ENCODE measurements around the gene TPST2.

TPST2 gene

DNA sequence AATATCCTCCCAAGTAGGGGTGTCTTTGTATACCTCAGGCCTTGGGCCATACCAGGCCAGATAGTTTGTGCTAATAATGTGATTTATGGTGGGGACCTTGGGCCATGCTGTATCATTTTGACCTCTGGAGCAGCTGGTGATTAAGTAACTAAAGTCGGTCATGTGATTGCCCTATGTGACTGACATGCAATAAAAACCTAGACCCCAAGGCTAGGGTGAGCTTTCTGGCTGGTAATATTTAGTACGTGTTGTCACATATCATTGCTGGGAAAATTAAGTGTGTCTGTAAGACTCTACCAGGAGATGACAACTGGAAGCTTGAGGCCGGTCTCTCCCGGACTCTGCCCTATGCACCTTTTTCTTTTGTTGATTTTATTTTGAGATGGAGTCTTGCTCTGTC, 65.1 kb downstream of the TPST2 start:
- H3K27ac Mint-ChIP-seq, result peak overlapping the region; percentile 21 to 34
- H3K27me3 Mint-ChIP-seq, result no peaks in the 10 kb centered on the region
- no peaks in the 10 kb centered on the region for H3K9me3 Mint-ChIP-seq
- H3K4me3 Mint-ChIP-seq, result no peak overlapping the region
- H3K4me1 Mint-ChIP-seq, result no peaks in the 10 kb centered on the region
- DNase-seq (no peak), ATAC-seq (no peak)

- no peak overlapping the region for H3K4me3 Mint-ChIP-seq
- DNase-seq, result no peak
- no peaks in the 10 kb centered on the region for H3K9me3 Mint-ChIP-seq
- no peak overlapping the region for H3K27ac Mint-ChIP-seq
- no peak for ATAC-seq
- H3K27me3 Mint-ChIP-seq, result no peaks in the 10 kb centered on the region
- H3K4me1 Mint-ChIP-seq, result peaks cover 14% of the 10 kb centered on the region
These were observed 67.3 kb downstream of the TPST2 start for GRCh38 chr22:26522592-26522991.

DNA sequence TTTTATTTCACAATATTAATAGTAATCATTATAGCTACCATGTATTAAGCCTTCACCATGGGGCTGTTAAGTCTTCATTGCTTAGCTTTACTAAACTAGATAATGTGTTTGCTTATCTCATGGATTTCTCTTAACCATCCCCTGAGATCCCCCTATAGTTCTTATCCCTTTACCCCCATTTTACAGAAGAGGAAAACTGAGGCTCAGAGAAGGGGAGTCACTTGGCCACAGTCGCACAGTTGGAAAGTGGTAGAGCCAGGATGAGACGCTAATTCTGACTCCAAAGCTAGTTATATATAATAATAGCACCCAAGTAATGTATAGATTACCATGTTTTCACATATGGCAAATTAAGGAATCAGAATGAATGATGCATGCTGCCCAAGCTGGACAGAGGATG, 67.9 kb downstream of the TPST2 start:
- Mint-ChIP-seq H3K27me3 (no peaks in the 10 kb centered on the region), H3K4me3 (no peak overlapping the region), H3K9me3 (no peaks in the 10 kb centered on the region), H3K27ac (no peak overlapping the region), H3K4me1 (peaks cover 14% of the 10 kb centered on the region)
- ATAC-seq (no peak), DNase-seq (no peak)

DNA sequence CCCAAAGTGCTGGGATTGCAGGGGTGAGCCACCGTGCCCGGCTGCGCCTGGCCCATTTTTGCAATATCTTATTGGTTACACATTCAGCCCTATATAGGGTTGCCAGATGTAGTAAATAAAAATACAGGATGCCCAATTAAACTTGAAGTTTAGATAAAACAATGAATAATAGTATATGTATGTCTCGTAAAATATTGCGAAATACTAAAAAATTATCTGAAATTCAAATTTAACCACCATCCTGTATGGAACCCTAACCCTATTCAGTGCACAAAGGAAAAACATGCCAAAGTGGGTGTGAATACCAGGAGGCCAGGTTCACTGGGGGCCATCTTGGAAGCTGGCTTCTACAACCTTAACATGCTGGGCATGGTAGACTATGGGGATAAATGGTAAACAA, 72.5 kb downstream of the TPST2 start:
- H3K4me3 Mint-ChIP-seq, result no peak overlapping the region

DNA sequence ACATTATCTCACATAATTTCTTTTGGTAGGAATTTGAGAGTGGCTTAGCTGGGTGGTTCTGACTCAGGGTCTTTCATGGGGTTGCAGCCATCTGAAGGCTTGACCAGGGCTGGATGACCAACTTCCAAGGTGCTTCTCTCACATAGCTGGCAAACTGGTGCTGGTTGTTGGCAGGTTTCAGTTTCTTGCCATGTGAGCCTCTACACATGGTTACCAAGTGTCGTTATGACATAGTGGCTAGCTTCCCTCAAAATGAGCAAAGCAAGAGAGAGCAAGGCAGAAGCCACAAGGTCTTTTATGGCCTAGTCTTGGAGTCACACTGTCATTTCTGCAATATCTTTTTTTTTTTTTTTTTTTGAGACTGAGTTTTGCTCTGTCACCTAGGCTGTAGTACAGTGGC, 73.4 kb downstream of the TPST2 start:
- ATAC-seq, result peak; percentile 59
- H3K27ac Mint-ChIP-seq, result no peak overlapping the region
- H3K4me3 Mint-ChIP-seq, result no peak overlapping the region

More for the DNA sequence above, 72.5 kb downstream of the TPST2 start:
- Mint-ChIP-seq H3K4me1 (peaks cover 41% of the 10 kb centered on the region), H3K27me3 (no peaks in the 10 kb centered on the region), H3K27ac (peak overlapping the region in 1 of 2 donors; percentile 12), H3K9me3 (no peaks in the 10 kb centered on the region)
- no peak for DNase-seq
- ATAC-seq, result no peak

DNA sequence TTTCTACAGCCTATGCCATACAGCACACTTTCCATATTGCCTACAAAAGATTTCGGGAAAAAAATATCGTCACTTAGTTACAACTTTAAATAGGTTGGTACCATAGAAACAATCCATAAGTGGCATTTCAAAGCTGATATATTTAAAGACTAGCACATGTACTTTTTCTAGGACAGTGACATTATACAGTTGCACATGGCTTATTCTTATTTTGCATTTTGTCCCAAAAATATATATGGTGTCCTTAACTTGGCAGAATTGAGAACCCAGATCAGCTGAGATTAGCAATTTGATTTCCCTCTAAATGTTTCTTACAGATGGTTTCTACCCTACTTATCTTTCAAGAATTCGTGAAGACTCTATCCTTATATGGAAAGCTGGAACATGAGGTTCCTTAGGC, 74.0 kb downstream of the TPST2 start:
- H3K9me3 Mint-ChIP-seq, result no peaks in the 10 kb centered on the region
- H3K4me3 Mint-ChIP-seq, result no peak overlapping the region
- peaks cover 52% of the 10 kb centered on the region for H3K4me1 Mint-ChIP-seq
- ATAC-seq (no peak), DNase-seq (no peak)
- H3K27me3 Mint-ChIP-seq, result no peaks in the 10 kb centered on the region
- H3K27ac Mint-ChIP-seq, result no peak overlapping the region

More for the DNA sequence above, 73.4 kb downstream of the TPST2 start:
- Mint-ChIP-seq H3K9me3 (no peaks in the 10 kb centered on the region), H3K27me3 (no peaks in the 10 kb centered on the region), H3K4me1 (peaks cover 47% of the 10 kb centered on the region)
- peak in 1 of 2 donors; percentile 25 for DNase-seq

DNA sequence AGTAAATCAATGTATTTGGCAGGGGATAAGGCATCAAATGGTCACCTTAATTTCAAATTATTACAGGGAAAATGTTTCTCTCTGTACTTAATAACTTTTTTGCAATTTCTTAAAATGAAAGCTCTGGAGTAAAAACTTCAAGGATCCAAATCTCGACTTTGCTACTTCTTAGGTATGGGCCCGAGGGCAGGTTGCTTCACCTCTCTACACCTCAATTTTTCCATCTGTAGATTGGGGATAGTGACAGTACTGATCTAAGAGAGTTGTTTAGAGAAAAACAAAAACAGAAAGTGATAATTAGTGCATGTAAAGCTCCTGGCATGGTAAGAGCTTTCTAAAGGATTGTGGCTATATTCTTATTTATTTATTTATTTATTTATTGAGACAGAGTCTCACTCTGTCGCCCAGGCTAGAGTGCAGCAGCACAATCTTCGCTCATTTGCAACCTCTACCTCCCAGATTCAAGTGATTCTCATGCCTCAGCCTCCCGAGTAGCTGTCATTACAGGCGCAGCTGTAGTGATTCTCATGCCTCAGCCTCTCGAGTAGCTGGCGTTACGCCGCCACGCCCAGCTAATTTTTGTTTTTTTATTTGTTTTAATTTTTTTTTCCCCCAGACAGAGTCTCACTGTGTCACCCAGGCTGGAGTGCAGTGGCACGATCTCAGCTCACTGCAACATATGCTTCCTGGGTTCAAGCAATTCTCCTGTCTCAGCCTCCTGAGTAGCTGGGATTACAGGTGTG, 75.3 kb downstream of the TPST2 start:
- Mint-ChIP-seq H3K27me3 (no peaks in the 10 kb centered on the region), H3K4me1 (peaks cover 60% of the 10 kb centered on the region), H3K9me3 (no peaks in the 10 kb centered on the region), H3K4me3 (peak overlapping the region in 1 of 2 donors; percentile 26), H3K27ac (peak overlapping the region in 1 of 2 donors; percentile 90)
- DNase-seq (no peak), ATAC-seq (no peak)

DNA sequence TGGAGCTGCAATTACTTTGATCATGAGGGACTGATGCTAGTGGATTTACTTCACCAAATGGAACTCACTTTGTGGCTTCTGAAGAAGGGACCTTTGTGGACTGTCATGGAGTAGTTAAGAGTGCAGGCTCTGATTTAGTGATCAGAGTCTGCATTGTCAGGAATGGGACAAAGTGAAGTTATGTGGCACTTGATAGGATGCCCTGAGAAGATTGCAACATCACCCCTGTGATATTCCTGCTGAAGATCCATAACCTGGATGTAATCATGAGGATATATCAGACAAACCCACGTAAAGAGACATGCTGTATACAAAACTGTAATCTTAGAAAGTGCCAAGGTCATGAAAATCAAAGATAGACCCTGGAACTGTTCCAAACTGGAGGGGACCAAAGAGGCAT, 76.1 kb downstream of the TPST2 start:
- ATAC-seq (no peak), DNase-seq (no peak)
- Mint-ChIP-seq H3K4me1 (peaks cover 60% of the 10 kb centered on the region), H3K27ac (no peak overlapping the region), H3K4me3 (peak overlapping the region; percentile 98 to 100), H3K27me3 (no peaks in the 10 kb centered on the region), H3K9me3 (no peaks in the 10 kb centered on the region)

- H3K4me1 Mint-ChIP-seq, result peaks cover 54% of the 10 kb centered on the region
These were observed 77.7 kb downstream of the TPST2 start, which contains the start of gene TFIP11 for GRCh38 chr22:26512149-26512793. TFIP11 (minus strand) TSS chr22:26512473; CDS start chr22:26510272, 2,201 bp downstream.

GRCh38 chr22:26508148-26508547, 81.8 kb downstream of the TPST2 start:
- DNase-seq (no peak), ATAC-seq (no peak)
- Mint-ChIP-seq H3K4me1 (peaks cover 48% of the 10 kb centered on the region), H3K4me3 (no peak overlapping the region), H3K27me3 (no peaks in the 10 kb centered on the region), H3K9me3 (no peaks in the 10 kb centered on the region), H3K27ac (no peak overlapping the region)

More at GRCh38 chr22:26512149-26512793, 77.7 kb downstream of the TPST2 start, which contains the start of gene TFIP11:
- Mint-ChIP-seq H3K27me3 (no peaks in the 10 kb centered on the region), H3K9me3 (no peaks in the 10 kb centered on the region), H3K4me3 (peak within 1 kb of the TSS; percentile 98 to 100), H3K27ac (peak within 1 kb of the TSS; percentile 97 to 99)
- peak; percentile 83 to 88 for DNase-seq
- ATAC-seq, result peak; percentile 99

- Mint-ChIP-seq H3K9me3 (no peaks in the 10 kb centered on the region), H3K4me3 (peak overlapping the region; percentile 31 to 40), H3K4me1 (peaks cover 21% of the 10 kb centered on the region), H3K27me3 (no peaks in the 10 kb centered on the region), H3K27ac (peak overlapping the region; percentile 90 to 94)
- DNase-seq (no peak), ATAC-seq (no peak)
These were observed 86.2 kb downstream of the TPST2 start for GRCh38 chr22:26503758-26504157.

DNA sequence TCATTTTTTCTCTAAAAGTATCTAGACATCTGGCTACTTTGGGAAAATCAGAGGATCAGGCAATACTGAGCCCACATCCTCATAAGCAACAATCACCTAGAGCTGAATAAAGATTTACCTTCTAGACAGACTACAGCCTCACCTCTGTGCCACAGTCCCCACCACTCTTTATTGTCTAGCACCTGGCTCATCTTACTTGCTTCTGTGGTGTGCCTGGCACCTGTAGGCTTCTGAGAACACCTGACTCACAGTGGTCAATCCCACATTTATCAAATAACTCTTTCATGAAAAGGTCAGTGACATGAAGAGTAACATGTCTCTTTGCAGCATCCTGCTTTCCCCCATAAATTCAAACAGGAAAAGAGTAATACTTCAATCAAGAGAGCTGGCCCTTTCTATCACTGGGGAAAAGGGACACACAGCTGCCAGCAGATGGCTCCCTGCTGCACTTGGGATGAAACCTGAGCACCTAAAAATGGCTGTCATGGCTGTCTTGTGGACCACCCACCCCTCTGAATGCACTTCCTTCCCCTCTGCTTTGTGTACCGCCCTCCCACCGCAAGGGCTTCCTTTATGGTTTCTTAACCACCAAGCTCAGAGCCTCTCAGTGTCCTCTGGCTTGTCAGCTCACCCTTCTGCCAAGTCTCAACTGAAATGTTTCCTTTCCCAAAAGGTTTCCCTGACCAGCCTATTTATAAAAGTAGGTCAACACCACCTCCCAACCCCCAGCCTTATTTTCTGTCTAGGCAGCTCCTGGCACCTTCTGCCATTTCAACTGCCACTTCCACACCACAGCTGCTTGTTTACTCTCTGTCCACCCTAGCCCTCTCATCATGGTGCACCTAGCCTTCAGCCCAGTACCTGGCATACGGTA, 87.0 kb downstream of the TPST2 start:
- Mint-ChIP-seq H3K27ac (peak overlapping the region; percentile 90 to 94), H3K9me3 (no peaks in the 10 kb centered on the region), H3K4me3 (peak overlapping the region; percentile 31 to 40), H3K4me1 (peaks cover 21% of the 10 kb centered on the region), H3K27me3 (no peaks in the 10 kb centered on the region)
- ATAC-seq (peak; percentile 97), DNase-seq (peak; percentile 44 to 79)

DNA sequence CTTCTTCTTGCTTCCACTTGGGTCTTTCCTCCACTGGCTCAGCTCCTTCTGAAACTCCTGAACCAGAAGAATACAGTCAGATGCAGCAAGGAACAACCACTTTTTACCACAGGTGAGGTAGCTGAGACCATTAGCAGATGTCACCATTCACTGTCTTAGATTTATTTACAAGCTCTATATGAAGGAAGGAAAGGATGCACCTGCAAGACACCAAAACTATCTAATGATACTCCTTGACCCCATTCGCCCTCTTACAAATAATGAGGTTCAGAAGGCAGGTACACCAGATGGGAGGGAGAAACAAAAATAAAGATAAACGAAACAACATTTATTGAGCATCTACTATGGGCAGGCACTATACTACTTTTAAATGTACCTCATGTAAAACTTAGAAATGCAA, 87.9 kb downstream of the TPST2 start:
- Mint-ChIP-seq H3K9me3 (no peaks in the 10 kb centered on the region), H3K4me3 (no peak overlapping the region), H3K4me1 (peaks cover 21% of the 10 kb centered on the region), H3K27me3 (no peaks in the 10 kb centered on the region), H3K27ac (no peak overlapping the region)
- DNase-seq (no peak), ATAC-seq (no peak)

DNA sequence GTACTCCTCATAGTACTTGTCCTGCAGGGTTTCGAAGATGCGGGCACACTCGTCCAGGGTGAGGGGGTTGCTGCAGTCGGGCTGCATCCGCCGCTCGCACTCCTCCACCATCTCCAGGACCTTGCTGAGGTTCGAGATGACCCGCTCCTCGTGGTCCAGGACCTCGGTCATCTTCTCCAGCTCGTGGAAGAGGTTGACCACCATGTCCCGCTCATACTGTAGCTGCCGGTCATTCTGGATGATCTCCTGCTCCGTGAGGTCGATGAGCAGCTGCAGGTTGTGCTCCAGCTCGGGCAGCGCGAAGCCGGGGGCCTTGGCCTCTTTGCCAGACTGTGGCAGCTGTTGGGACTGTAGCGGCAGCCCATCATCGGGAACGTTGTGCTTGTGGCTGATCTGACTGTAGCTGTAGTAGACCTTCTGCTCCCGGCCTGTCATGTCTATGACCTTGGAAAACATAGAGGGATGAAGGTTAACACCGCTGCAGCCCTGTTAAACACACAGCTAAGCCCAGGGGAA, 90.7 kb downstream of the TPST2 start:
- H3K4me3 Mint-ChIP-seq, result no peak overlapping the region
- DNase-seq, result no peak
- peaks cover 17% of the 10 kb centered on the region for H3K4me1 Mint-ChIP-seq
- no peaks in the 10 kb centered on the region for H3K9me3 Mint-ChIP-seq
- H3K27me3 Mint-ChIP-seq, result no peaks in the 10 kb centered on the region
- no peak overlapping the region for H3K27ac Mint-ChIP-seq
- no peak for ATAC-seq

DNA sequence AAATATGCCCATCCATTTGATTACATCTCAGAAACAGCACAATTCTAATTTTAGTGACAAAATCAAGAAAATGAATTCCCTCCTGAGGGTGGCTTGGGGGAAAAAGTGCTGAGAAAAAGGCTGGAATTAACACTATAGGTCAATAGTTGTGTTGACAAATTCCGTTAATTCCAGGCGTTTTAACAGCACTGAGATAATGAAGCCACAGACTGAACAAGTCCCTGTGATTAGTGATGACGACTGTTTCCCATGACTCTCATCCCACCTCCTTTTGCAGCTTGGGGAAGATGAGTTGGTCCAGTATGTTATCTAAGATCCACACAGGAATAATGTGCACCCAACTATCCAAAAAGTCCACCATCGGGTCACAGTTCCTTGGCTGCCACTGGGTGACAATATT, 93.5 kb downstream of the TPST2 start:
- ATAC-seq, result no peak
- no peaks in the 10 kb centered on the region for H3K27me3 Mint-ChIP-seq

More for the DNA sequence above, 93.5 kb downstream of the TPST2 start:
- H3K9me3 Mint-ChIP-seq, result no peaks in the 10 kb centered on the region
- DNase-seq, result no peak
- H3K4me3 Mint-ChIP-seq, result no peak overlapping the region
- peaks cover 7% of the 10 kb centered on the region for H3K4me1 Mint-ChIP-seq
- H3K27ac Mint-ChIP-seq, result no peak overlapping the region

Measured in stimulated activated naive CD8-positive, alpha-beta T cell treated with anti-CD3 and anti-CD28 coated beads, Interleukin-15, amount 100 ng/mL, for 72 hours (primary cell).